GM18498 (cell line): ENCODE results near the gene OPA3.

Experiments used
- ATAC-seq: cut with Tn5 transposase; IDR thresholded peaks from one replicate; pipeline ENCODE4 v1.9.1; 2021; ENCODE audit warnings: mild to moderate bottlenecking, moderate library complexity; ENCODE audit not compliant: unreplicated experiment

The OPA3 gene

GRCh38 chr19:45568732-45569131, 15.9 kb downstream of the OPA3 start:
- ATAC-seq: no peak

GRCh38 chr19:45567609-45568008, 17.0 kb downstream of the OPA3 start:
- no peak for ATAC-seq

- no peak for ATAC-seq
Observed at GRCh38 chr19:45564131-45564780, 20.3 kb downstream of the OPA3 start.

- ATAC-seq: no peak
Observed at GRCh38 chr19:45560686-45561085, 23.9 kb downstream of the OPA3 start.

GRCh38 chr19:45560038-45560437, 24.6 kb downstream of the OPA3 start:
- no peak for ATAC-seq

- ATAC-seq: no peak
Observed at GRCh38 chr19:45558399-45558878, 26.2 kb downstream of the OPA3 start.

- ATAC-seq: no peak
Observed at GRCh38 chr19:45556835-45557234, 27.8 kb downstream of the OPA3 start.

GRCh38 chr19:45554481-45554880, 30.1 kb downstream of the OPA3 start:
- ATAC-seq: no peak

- no peak for ATAC-seq
Observed at GRCh38 chr19:45553464-45553863, 31.1 kb downstream of the OPA3 start.

GRCh38 chr19:45547965-45548609, 36.5 kb downstream of the OPA3 start:
- ATAC-seq: no peak

- ATAC-seq: no peak
Observed at GRCh38 chr19:45547211-45547770, 37.3 kb downstream of the OPA3 start.

- no peak for ATAC-seq
Observed at GRCh38 chr19:45542234-45542668, 42.4 kb downstream of the OPA3 start.

GRCh38 chr19:45539459-45539858, 45.1 kb downstream of the OPA3 start:
- ATAC-seq: no peak

- no peak for ATAC-seq
Observed at GRCh38 chr19:45531349-45531748, 53.3 kb downstream of the OPA3 start.

GRCh38 chr19:45529420-45529785, 55.2 kb downstream of the OPA3 start:
- ATAC-seq: no peak

- ATAC-seq: no peak
Observed at GRCh38 chr19:45528744-45529419, 55.7 kb downstream of the OPA3 start.

GRCh38 chr19:45528149-45528743, 56.4 kb downstream of the OPA3 start:
- no peak for ATAC-seq

GRCh38 chr19:45527731-45528130, 56.9 kb downstream of the OPA3 start:
- no peak for ATAC-seq

GRCh38 chr19:45526971-45527370, 57.6 kb downstream of the OPA3 start:
- ATAC-seq: no peak

GRCh38 chr19:45526143-45526542, 58.5 kb downstream of the OPA3 start:
- ATAC-seq: no peak

GRCh38 chr19:45524575-45525129, 60.0 kb downstream of the OPA3 start:
- no peak for ATAC-seq
